Thyroid gland (tissue), 4 donors: ENCODE data around the gene PXN. TPM values are rescaled to one million over a fixed set of nuclear protein-coding genes. Genes with fewer than 3 reads are reported as not detected.
"Not testable (repeated sequence)": the region's sequence is repeated elsewhere in the genome, so short reads cannot be mapped to it uniquely, and the experiment has no call there.

ENCODE experiments used
- DNase-seq, 2 donors: peaks; one replicate each; pipeline ENCODE4 v3.0.0-alpha.2; 2019
- H3K27ac ChIP-seq, 3 donors: fragments of 200-600 bp; sonication (generic); 1 replicate in 2 of 3; 2 replicates in 1 of 3; pipeline ENCODE4 v1.5.1; 2016 to 2019; ENCODE audit warnings: mild to moderate bottlenecking in 1 of 3, moderate library complexity in 1 of 3
- H3K27me3 ChIP-seq: fragments of 200-600 bp; sonication (generic); one replicate; pipeline ENCODE4 v1.5.1; 2019
- H3K36me3 ChIP-seq, 2 donors: fragments of 200-600 bp; sonication (generic); one replicate each; pipeline ENCODE4 v1.5.1; 2016 to 2019
- H3K4me1 ChIP-seq, 2 donors: fragments of 200-600 bp; sonication (generic); one replicate each; pipeline ENCODE4 v1.5.1; 2017 to 2019
- H3K4me3 ChIP-seq, 3 donors: fragments of 200-600 bp; sonication (generic); replicated peaks in 1 of 3; 1 replicate in 2 of 3; 2 replicates in 1 of 3; pipeline ENCODE4 v1.5.1; 2016; ENCODE audit warnings: mild to moderate bottlenecking in 1 of 3
- H3K9me3 ChIP-seq: fragments of 200-600 bp; sonication (generic); one replicate; pipeline ENCODE4 v1.5.1; 2017
- POLR2A ChIP-seq, 2 donors: fragments of 450-650 bp; IDR thresholded peaks; one replicate each; pipeline ENCODE4 v1.6.1; 2017; ENCODE audit warnings: antibody characterized with exemption in 2 of 2, mild to moderate bottlenecking in 2 of 2, moderate library complexity in 1 of 2
- WGBS, 2 donors: methylation state at CpG; one replicate each; pipeline ENCODE4 v1.1.5; 2017; 5-methylcytosine and 5-hydroxymethylcytosine counted together
- intact Hi-C: fragments of 100-400 bp; cut with DNase I; formaldehyde crosslinking; loops from one replicate; pipeline ENCODE4 v1.15.1; 2023
- total RNA-seq, 4 donors: library from RNA; depleted of rRNA; stranded (reverse); fragments of >200 nt; gene quantifications; one replicate each; pipeline ENCODE4 v1.2.3, GENCODE V29; 2016
- TF ChIP-seq, protein P1 (sequence below), 6 experiments: fragments of 200-600 bp in 3 of 6; fragments of 450-650 bp in 3 of 6; sonication (generic) in 3 of 6; IDR thresholded peaks; one replicate each; pipeline ENCODE4 v1.5.1; 2016 to 2019; ENCODE audit warnings: antibody characterized with exemption in 6 of 6, mild to moderate bottlenecking in 2 of 6, inconsistent platforms in 1 of 6, moderate library complexity in 1 of 6

PXN gene
- total RNA-seq, 4 donors from 2014 or later, result 61.7 to 95.5 (median 82.7) TPM

DNA sequence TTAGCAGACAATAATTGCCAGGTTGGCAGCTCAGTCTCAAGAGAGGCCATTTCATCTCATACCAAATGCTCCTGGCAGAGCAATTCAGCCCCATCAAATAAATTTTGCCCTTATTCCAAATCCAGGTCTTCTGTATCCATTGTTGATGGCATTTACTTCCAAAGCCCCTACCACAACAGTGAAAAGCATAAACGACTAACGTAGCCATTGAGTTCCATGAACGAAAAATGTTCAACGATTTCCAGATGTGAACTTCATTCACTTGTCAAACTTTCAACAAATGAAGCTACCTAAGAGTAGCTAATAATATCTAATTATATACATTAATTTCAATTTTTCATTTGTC is 68.0 kb downstream of the PXN start:
- no peaks in the 10 kb centered on the region for H3K9me3 ChIP-seq
- 83 to 87% methylated on average over 4 of the region's 4 CpGs for WGBS, 2 donors
- H3K4me1 ChIP-seq, result peaks cover 23 to 38% of the 10 kb centered on the region in 2 donors
- H3K27me3 ChIP-seq, result no peaks in the 10 kb centered on the region
- intact Hi-C loops, result no loop called here
- peaks cover 31 to 34% of the 10 kb centered on the region in 2 donors for H3K36me3 ChIP-seq
- no peak for TF ChIP-seq POLR2A (IDR thresholded peaks at IDR 0.05)
- TF ChIP-seq, protein P1, sequence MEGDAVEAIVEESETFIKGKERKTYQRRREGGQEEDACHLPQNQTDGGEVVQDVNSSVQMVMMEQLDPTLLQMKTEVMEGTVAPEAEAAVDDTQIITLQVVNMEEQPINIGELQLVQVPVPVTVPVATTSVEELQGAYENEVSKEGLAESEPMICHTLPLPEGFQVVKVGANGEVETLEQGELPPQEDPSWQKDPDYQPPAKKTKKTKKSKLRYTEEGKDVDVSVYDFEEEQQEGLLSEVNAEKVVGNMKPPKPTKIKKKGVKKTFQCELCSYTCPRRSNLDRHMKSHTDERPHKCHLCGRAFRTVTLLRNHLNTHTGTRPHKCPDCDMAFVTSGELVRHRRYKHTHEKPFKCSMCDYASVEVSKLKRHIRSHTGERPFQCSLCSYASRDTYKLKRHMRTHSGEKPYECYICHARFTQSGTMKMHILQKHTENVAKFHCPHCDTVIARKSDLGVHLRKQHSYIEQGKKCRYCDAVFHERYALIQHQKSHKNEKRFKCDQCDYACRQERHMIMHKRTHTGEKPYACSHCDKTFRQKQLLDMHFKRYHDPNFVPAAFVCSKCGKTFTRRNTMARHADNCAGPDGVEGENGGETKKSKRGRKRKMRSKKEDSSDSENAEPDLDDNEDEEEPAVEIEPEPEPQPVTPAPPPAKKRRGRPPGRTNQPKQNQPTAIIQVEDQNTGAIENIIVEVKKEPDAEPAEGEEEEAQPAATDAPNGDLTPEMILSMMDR (IDR thresholded peaks at IDR 0.05), result no peak
- DNase-seq, result no peak
- H3K4me3 ChIP-seq, result no peak overlapping the region
- H3K27ac ChIP-seq, result no peak overlapping the region

DNA sequence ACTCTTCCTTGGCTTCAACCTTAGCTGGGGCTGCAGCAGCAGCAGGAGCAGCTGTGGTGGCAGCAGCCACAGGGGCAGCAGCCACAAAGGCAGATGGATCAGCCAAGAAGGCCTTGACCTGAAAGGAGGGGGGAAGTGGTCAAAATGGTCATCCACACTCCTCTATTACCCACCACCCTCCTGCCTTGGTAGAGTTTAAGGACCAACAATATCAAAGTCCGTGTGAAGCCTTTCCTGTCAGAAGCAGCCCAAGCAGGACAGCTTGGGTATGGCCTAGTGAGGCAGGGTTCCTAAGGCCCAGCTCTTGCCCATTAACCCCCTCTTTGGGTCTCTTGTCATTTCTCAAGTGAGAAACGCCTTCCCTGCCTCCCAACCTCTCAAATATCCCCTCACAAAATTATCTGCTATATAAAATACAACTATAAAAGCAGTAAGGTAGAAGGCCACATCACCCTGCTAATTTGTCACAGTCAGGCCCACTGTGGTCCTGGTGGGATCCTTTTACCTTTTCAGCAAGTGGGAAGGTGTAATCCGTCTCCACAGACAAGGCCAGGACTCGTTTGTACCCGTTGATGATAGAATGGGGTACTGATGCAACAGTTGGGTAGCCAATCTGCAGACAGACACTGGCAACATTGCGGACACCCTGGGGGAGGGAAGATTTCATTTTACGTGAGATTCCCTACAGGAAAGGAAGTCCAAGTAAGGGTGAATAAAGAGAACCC is 68.6 kb downstream of the PXN start:
- H3K4me3 ChIP-seq, H3K9me3 ChIP-seq, H3K27me3 ChIP-seq, intact Hi-C loops, DNase-seq, H3K27ac ChIP-seq: not testable (repeated sequence)
- peaks cover 23 to 38% of the 10 kb centered on the region in 2 donors for H3K4me1 ChIP-seq
- H3K36me3 ChIP-seq, result peaks cover 31 to 34% of the 10 kb centered on the region in 2 donors
- 79 to 83% methylated on average over 7 of the region's 7 CpGs for WGBS, 2 donors

DNA sequence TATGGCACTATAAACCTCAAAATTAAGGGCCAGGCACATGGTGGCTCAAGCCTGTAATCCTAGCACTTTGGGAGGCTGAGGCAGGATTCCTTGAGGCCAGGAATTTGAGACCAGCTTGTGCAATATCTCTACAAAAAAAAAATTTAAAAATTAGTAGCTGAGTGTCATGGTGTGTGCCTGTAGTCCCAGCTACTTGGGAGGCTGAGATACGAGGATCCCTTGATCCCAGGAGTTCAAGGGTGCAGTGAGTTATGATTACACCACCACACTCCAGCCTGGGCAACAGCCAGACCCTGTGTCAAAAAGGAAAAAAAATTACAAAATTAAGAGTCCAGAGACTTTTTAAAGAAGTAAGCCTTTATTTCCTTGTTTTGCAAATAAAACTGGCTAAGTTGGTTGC is 69.2 kb downstream of the PXN start:
- H3K27ac ChIP-seq, result no peak overlapping the region
- no peak for DNase-seq
- WGBS, 2 donors, result 79 to 85% methylated on average over 1 of the region's 1 CpG
- no peak overlapping the region for H3K4me3 ChIP-seq
- H3K4me1 ChIP-seq, result peaks cover 23 to 38% of the 10 kb centered on the region in 2 donors
- intact Hi-C loops, result no loop called here
- TF ChIP-seq, protein P1 (IDR thresholded peaks at IDR 0.05), result no peak
- TF ChIP-seq POLR2A (IDR thresholded peaks at IDR 0.05), result no peak
- H3K27me3 ChIP-seq, result no peaks in the 10 kb centered on the region
- peaks cover 31 to 34% of the 10 kb centered on the region in 2 donors for H3K36me3 ChIP-seq
- no peaks in the 10 kb centered on the region for H3K9me3 ChIP-seq

DNA sequence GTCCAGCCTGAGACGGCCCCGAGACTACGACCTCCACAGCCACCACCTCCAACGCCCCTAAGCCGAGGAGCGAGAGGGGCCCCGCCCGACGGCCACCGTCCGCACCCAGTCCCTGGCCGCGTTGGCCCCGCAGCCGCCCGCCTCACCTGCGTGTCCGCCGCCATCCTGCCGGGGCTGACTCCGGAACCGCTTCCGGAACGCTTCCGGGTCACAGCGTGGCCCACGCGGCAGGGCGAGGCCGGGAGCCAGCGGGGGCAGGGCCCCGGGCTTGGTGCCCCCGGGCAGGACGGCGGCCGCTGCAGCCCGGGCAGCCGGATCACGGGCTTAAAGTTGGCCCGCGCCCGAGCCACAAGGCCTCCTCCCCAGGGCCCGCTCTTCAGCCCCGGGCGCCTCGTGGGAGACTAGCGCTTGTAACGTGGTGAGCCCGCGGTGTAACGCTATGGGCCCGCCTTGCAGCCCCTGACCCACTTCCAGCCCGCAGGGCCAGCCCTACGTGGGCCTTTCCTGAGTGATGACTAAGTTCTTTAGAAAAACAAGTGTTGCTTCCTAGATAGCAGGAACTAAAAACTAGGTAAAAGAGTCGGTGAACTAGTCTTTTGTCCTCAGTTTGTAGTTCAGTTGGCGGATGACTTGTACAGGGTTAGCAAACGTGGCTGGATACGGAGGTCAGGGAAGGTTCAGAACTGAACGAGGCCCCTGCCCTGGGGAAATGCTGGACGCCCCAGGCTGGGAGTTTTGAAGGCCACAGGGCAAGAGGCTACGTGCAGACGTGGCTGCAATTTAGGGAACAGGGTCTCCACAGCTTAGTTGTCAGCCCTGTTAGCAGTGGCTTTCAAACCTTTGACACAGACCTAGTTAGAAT is 70.8 kb downstream of the PXN start, which contains the start of gene GCN1:
TSS of gene GCN1 (minus strand) at position 182 of the 862 bp plus-strand sequence. CDS start at position 164, 18 bp downstream.
- DNase-seq, result peak; percentile 81 to 84
- intact Hi-C loops, result no loop called here
- Histone ChIP-seq H3K27me3 (no peaks in the 10 kb centered on the region), H3K27ac (peak within 1 kb of the TSS; percentile 49 to 79 (median 71)), H3K36me3 (peaks cover 34 to 35% of the 10 kb centered on the region in 2 donors), H3K9me3 (no peaks in the 10 kb centered on the region), H3K4me3 (peak within 1 kb of the TSS; percentile 62 to 99 (median 63)), H3K4me1 (peaks cover 19 to 33% of the 10 kb centered on the region in 2 donors)
- TF ChIP-seq, protein P1 (IDR thresholded peaks at IDR 0.05), result peak in 1 of 6 experiments; percentile 13
- TF ChIP-seq POLR2A (IDR thresholded peaks at IDR 0.05), result peak; percentile 50 to 87
- 13 to 19% methylated on average over 14 to 17 of the region's 62 CpGs for WGBS, 2 donors

DNA sequence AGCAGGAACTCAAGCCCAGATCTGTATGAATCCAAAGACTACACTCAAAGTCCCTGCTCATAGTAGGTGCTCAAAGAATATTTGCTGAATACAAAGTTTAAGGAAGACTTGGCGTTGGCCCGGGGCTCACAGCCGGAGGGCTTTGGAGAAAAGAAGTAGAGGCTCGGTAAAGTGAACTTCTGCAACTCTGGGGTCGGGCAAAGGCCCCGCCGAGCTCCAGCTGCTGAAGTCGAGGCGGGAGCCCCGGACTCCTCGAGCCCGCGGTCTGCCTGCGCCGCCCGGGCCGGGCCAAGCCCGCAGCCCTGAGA is 71.3 kb downstream of the PXN start:
- intact Hi-C loops, result no loop called here
- H3K4me1 ChIP-seq, result peaks cover 13 to 27% of the 10 kb centered on the region in 2 donors
- no peaks in the 10 kb centered on the region for H3K9me3 ChIP-seq
- DNase-seq, result no peak
- no peak for TF ChIP-seq POLR2A (IDR thresholded peaks at IDR 0.05)
- TF ChIP-seq, protein P1 (IDR thresholded peaks at IDR 0.05), result no peak
- H3K36me3 ChIP-seq, result peaks cover 33 to 40% of the 10 kb centered on the region in 2 donors
- H3K27me3 ChIP-seq, result no peaks in the 10 kb centered on the region
- H3K27ac ChIP-seq, result peak overlapping the region in 2 of 3 donors; percentile 71 to 79
- H3K4me3 ChIP-seq, result peak overlapping the region; percentile 62 to 99 (median 63)
- 0 to 2% methylated on average over 4 to 16 of the region's 18 CpGs for WGBS, 2 donors

DNA sequence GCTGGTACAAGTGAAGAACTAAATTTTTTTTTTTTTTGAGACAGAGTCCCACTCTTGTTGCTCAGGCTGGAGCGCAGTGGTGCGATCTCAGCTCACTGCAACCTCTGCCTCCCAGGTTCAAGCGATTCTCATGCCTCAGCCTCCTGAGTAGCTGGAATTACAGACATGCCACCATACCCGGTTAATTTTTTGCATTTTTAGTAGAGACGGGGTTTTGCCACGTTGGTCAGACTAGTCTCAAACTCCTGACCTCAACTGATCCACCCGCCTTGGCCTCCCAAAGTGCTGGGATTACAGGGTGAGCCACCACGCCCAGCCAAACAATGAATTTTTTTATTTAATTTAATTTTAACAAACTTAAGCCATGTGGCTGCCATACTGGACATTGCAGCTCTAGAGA is 72.2 kb downstream of the PXN start:
- Histone ChIP-seq H3K4me1 (peaks cover 13 to 18% of the 10 kb centered on the region in 2 donors), H3K36me3 (peaks cover 31 to 32% of the 10 kb centered on the region in 2 donors), H3K4me3 (peak overlapping the region in 1 of 3 donors; percentile 99)
- WGBS, 2 donors, result 87 to 89% methylated on average over 8 of the region's 8 CpGs
- H3K27me3 ChIP-seq, H3K27ac ChIP-seq, H3K9me3 ChIP-seq, DNase-seq, intact Hi-C loops: not testable (repeated sequence)
